IPS DF 6.9 (cell line): ENCODE results near the gene PPP2R3B.

Experiments used
- DNase-seq: peaks from one replicate; pipeline ENCODE4 v3.0.0-alpha.2; 2013; ENCODE audit warnings: low read depth, low spot score
- H3K27ac ChIP-seq: one replicate; pipeline ENCODE4 v1.5.1; 2013; ENCODE audit warnings: low read length, control low read depth
- H3K27me3 ChIP-seq: 2 replicates; pipeline ENCODE4 v1.6.1; 2013; ENCODE audit warnings: mild to moderate bottlenecking, low read length; ENCODE audit not compliant: control insufficient read depth, insufficient read depth
- H3K36me3 ChIP-seq: 2 replicates; pipeline ENCODE4 v1.6.1; 2013; ENCODE audit warnings: low read length; ENCODE audit not compliant: control insufficient read depth, insufficient read depth
- H3K4me1 ChIP-seq: 2 replicates; pipeline ENCODE4 v1.6.1; 2013; ENCODE audit warnings: low read length; ENCODE audit not compliant: control insufficient read depth, insufficient read depth
- H3K4me3 ChIP-seq: 2 replicates; pipeline ENCODE4 v1.5.1; 2013; ENCODE audit warnings: mild to moderate bottlenecking, low read length
- H3K9me3 ChIP-seq: 2 replicates; pipeline ENCODE4 v1.6.1; 2013; ENCODE audit warnings: low read length, inconsistent platforms; ENCODE audit not compliant: control insufficient read depth, insufficient read depth
- WGBS: extraction: QIAGEN DNeasy Blood & Tissue Kit; methylation state at CpG from one replicate; pipeline ENCODE4 v1.1.7; 2013; ENCODE audit warnings: mixed read lengths, missing lambda C conversion rate; ENCODE audit not compliant: insufficient read length, insufficient coverage; 5-methylcytosine and 5-hydroxymethylcytosine counted together

PPP2R3B gene

GRCh38 chrX:292900-293897, 93.5 kb downstream of the PPP2R3B start:
- H3K27me3 ChIP-seq: no peaks in the 10 kb centered on the region
- DNase-seq: no peak
- no peaks in the 10 kb centered on the region for H3K9me3 ChIP-seq
- no peaks in the 10 kb centered on the region; the same call in 1 of the 2 replicates for H3K4me1 ChIP-seq
- no peak overlapping the region for H3K4me3 ChIP-seq
- no CpG with 5 or more reads among the region's 47 CpGs for WGBS
- no peak overlapping the region for H3K27ac ChIP-seq
- peaks cover 49% of the 10 kb centered on the region for H3K36me3 ChIP-seq

- no peak for DNase-seq
- Histone ChIP-seq H3K4me1 (no peaks in the 10 kb centered on the region; the same call in 1 of the 2 replicates), H3K36me3 (peaks cover 52% of the 10 kb centered on the region), H3K9me3 (no peaks in the 10 kb centered on the region), H3K27me3 (no peaks in the 10 kb centered on the region), H3K27ac (no peak overlapping the region), H3K4me3 (no peak overlapping the region)
- no CpG with 5 or more reads among the region's 29 CpGs for WGBS
Measured at GRCh38 chrX:291411-291901, 95.3 kb downstream of the PPP2R3B start.

- Histone ChIP-seq H3K36me3 (peaks cover 50% of the 10 kb centered on the region), H3K27me3 (no peaks in the 10 kb centered on the region), H3K4me3 (no peak overlapping the region), H3K4me1 (no peaks in the 10 kb centered on the region; the same call in 1 of the 2 replicates), H3K27ac (no peak overlapping the region), H3K9me3 (no peaks in the 10 kb centered on the region)
- WGBS: no CpG with 5 or more reads among the region's 42 CpGs
- DNase-seq: no peak
Measured at GRCh38 chrX:290476-291166, 96.1 kb downstream of the PPP2R3B start.

GRCh38 chrX:288561-288991, 98.1 kb downstream of the PPP2R3B start:
- Histone ChIP-seq H3K27me3 (no peaks in the 10 kb centered on the region), H3K4me3 (no peak overlapping the region), H3K9me3 (no peaks in the 10 kb centered on the region), H3K36me3 (peaks cover 61% of the 10 kb centered on the region), H3K27ac (no peak overlapping the region), H3K4me1 (no peaks in the 10 kb centered on the region; the same call in 1 of the 2 replicates)
- no CpG with 5 or more reads among the region's 25 CpGs for WGBS
- no peak for DNase-seq

- H3K4me3 ChIP-seq: no peak overlapping the region
- H3K36me3 ChIP-seq: peaks cover 53% of the 10 kb centered on the region
- no CpG with 5 or more reads among the region's 7 CpGs for WGBS
- no peaks in the 10 kb centered on the region for H3K9me3 ChIP-seq
- no peaks in the 10 kb centered on the region for H3K27me3 ChIP-seq
- H3K27ac ChIP-seq: no peak overlapping the region
- H3K4me1 ChIP-seq: no peaks in the 10 kb centered on the region; the same call in 1 of the 2 replicates
- DNase-seq: no peak
Measured at GRCh38 chrX:287670-288069, 99.0 kb downstream of the PPP2R3B start.

- peaks cover 36% of the 10 kb centered on the region for H3K36me3 ChIP-seq
- no peaks in the 10 kb centered on the region for H3K27me3 ChIP-seq
- no peaks in the 10 kb centered on the region for H3K4me1 ChIP-seq
- H3K4me3 ChIP-seq: no peak overlapping the region
- H3K9me3 ChIP-seq: no peaks in the 10 kb centered on the region
- H3K27ac ChIP-seq: no peak overlapping the region
- WGBS: no CpG with 5 or more reads among the region's 13 CpGs
- no peak for DNase-seq
Measured at GRCh38 chrX:285076-285677, 101.5 kb downstream of the PPP2R3B start.
